GM12801 (cell line): ENCODE measurements around the gene PRKAA1.

Experiments
- CTCF ChIP-seq: IDR thresholded peaks from one replicate; pipeline ENCODE4 v1.5.1; 2011; ENCODE audit warnings: control low read depth; ENCODE audit not compliant: insufficient read length; ENCODE audit errors: extremely low read depth

PRKAA1 gene

GRCh38 chr5:40762705-40763104, 35.5 kb downstream of the PRKAA1 start:
- TF ChIP-seq CTCF: no peak

GRCh38 chr5:40757400-40757799, 40.8 kb downstream of the PRKAA1 start:
- TF ChIP-seq CTCF: no peak

- TF ChIP-seq CTCF: no peak
These were observed 42.5 kb downstream of the PRKAA1 start, which contains the start of gene TTC33 for GRCh38 chr5:40755407-40756365. Gene TTC33 (minus strand): TSS chr5:40755961. CDS start chr5:40747018, 8,943 bp downstream.

- TF ChIP-seq CTCF: peak; percentile 0
These were observed 43.1 kb downstream of the PRKAA1 start for GRCh38 chr5:40755093-40755406.

- no peak for TF ChIP-seq CTCF
These were observed 43.6 kb downstream of the PRKAA1 start for GRCh38 chr5:40754381-40755092.

GRCh38 chr5:40746703-40747102, 51.5 kb downstream of the PRKAA1 start:
- no peak for TF ChIP-seq CTCF

- TF ChIP-seq CTCF: no peak
These were observed 54.4 kb downstream of the PRKAA1 start for GRCh38 chr5:40743771-40744170.
